Caco-2 (cell line): ENCODE measurements around the gene CDADC1. TPM values are rescaled to one million over a fixed set of nuclear protein-coding genes. Genes with fewer than 3 reads are reported as not detected.

Experiments
- BruUV-seq: library from RNA; stranded (reverse); fragments of 400-500 nt; replicated peaks from 2 replicates; lab custom pipeline; 2021; lab: Mats Ljungman, UMichigan
- CTCF ChIA-PET: fragments of 300-600 bp; sonication (Branson Sonifier 250); formaldehyde crosslinking; loops from one replicate; lab custom pipeline; 2022; ENCODE audit warnings: antibody characterized with exemption; lab: Charles Lee
- POLR2A ChIA-PET: fragments of 300-600 bp; sonication (Branson Sonifier 250); formaldehyde crosslinking; loops from one replicate; lab custom pipeline; 2022; ENCODE audit warnings: antibody characterized with exemption; lab: Charles Lee
- DNase-seq, 2 experiments: peaks; one replicate each; pipeline versions ENCODE4 v3.0.0 to v3.0.0-alpha.2; 2020 to 2022
- H3K27me3 ChIP-seq: replicated peaks from 2 replicates; pipeline ENCODE4 v1.6.0; 2011; ENCODE audit warnings: low read length; ENCODE audit not compliant: control insufficient read depth, insufficient read depth
- H3K36me3 ChIP-seq: 2 replicates; pipeline ENCODE4 v1.5.1; 2011; ENCODE audit warnings: low read length; ENCODE audit not compliant: control insufficient read depth, insufficient read depth
- H3K4me1 ChIP-seq: fragments of 250-450 bp; sonication (Bioruptor Pico); 2 replicates; pipeline ENCODE4 v1.5.1; 2020; ENCODE audit warnings: mild to moderate bottlenecking
- H3K4me3 ChIP-seq: 2 replicates; pipeline ENCODE4 v1.5.1; 2011; ENCODE audit warnings: low read depth, mild to moderate bottlenecking, control low read depth, low read length
- H3K9me3 ChIP-seq: fragments of 250-450 bp; sonication (Bioruptor Pico); 2 replicates; pipeline ENCODE4 v1.5.1; 2020; ENCODE audit warnings: mild to moderate bottlenecking, moderate library complexity
- H3K27ac Mint-ChIP-seq: one replicate; pipeline ENCODE4 v1.8.0; 2022; ENCODE audit warnings: mixed read lengths; ENCODE audit not compliant: unreplicated experiment
- H3K27me3 Mint-ChIP-seq: one replicate; pipeline ENCODE4 v1.8.0; 2022; ENCODE audit warnings: mixed read lengths; ENCODE audit not compliant: insufficient read depth, unreplicated experiment
- H3K36me3 Mint-ChIP-seq: one replicate; pipeline ENCODE4 v1.8.0; 2022; ENCODE audit warnings: mild to moderate bottlenecking, mixed read lengths; ENCODE audit not compliant: insufficient read depth, unreplicated experiment
- H3K4me1 Mint-ChIP-seq: one replicate; pipeline ENCODE4 v1.8.0; 2022; ENCODE audit warnings: low read depth, mixed read lengths; ENCODE audit not compliant: unreplicated experiment
- H3K4me3 Mint-ChIP-seq: one replicate; pipeline ENCODE4 v1.8.0; 2022; ENCODE audit warnings: mild to moderate bottlenecking, moderate library complexity, mixed read lengths; ENCODE audit not compliant: unreplicated experiment
- H3K9me3 Mint-ChIP-seq: one replicate; pipeline ENCODE4 v1.8.0; 2022; ENCODE audit warnings: mixed read lengths; ENCODE audit not compliant: unreplicated experiment
- CTCF ChIP-seq, 2 experiments: fragments of 200-600 bp in 1 of 2; IDR thresholded peaks; 1 replicate in 1 of 2; 2 replicates in 1 of 2; pipeline versions ENCODE4 v1.5.1 to v1.8.0; 2011 to 2022; ENCODE audit warnings: antibody characterized with exemption in 1 of 2, control low read depth in 1 of 2, inconsistent platforms in 1 of 2, low read depth in 1 of 2, low read length in 1 of 2, mild to moderate bottlenecking in 1 of 2, moderate library complexity in 1 of 2; ENCODE audit not compliant: insufficient read depth in 1 of 2, severe bottlenecking in 1 of 2, unreplicated experiment in 1 of 2
- intact Hi-C: fragments of 100-400 bp; cut with micrococcal nuclease; formaldehyde crosslinking; loops from one replicate; pipeline ENCODE4 v1.10.0; 2022; ENCODE audit not compliant: unreplicated experiment
- total RNA-seq: library from RNA; stranded (reverse); gene quantifications from 2 replicates; pipeline ENCODE4 v1.2.3, GENCODE V29; 2022

The CDADC1 gene
- total RNA-seq, 1 experiment from 2014 or later = 14.4 TPM

DNA sequence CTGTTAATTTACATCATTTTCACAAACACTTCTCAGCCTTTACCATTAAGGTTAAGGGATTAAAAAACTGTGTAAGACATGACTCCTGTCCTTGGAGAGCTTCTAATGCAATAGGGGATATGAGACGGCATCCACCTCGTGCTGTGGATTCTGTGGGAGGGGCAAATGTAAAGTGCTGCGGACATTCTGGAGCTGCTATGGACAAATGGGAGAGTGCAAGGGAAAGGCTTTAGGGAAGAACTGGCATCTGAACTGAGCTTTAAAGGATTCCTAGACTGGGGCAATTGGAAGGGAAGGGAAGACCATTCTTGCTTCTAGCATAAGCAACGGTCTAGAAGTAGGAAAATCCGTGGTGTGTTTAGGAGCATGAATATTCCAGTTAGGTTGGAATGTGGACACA is 31.4 kb downstream of the CDADC1 start:
- intact Hi-C loops = no loop called here
- no peak overlapping the region for H3K4me3 ChIP-seq
- BruUV-seq = no TSS peak
- no peak for TF ChIP-seq CTCF (IDR thresholded peaks at IDR 0.05; ENCODE audit: insufficient read depth in 1 of 2, low read depth in 1 of 2, low read length in 1 of 2, severe bottlenecking in 1 of 2, unreplicated experiment in 1 of 2)
- H3K4me1 ChIP-seq = 0 out of 2 replicates have a peak, but pooled peaks cover 3% of the 10 kb centered on the region
- no peaks in the 10 kb centered on the region for H3K9me3 Mint-ChIP-seq
- ChIA-PET CTCF (interaction anchor here (0.6 kb wide), 1 partner anchor 10 kb away, joined by 4 read pairs; no protein-coding TSS in a partner anchor), POLR2A (no interaction called here)
- no peaks in the 10 kb centered on the region for H3K4me1 Mint-ChIP-seq
- H3K4me3 Mint-ChIP-seq = no peak overlapping the region
- H3K27me3 Mint-ChIP-seq = no peaks in the 10 kb centered on the region
- H3K27me3 ChIP-seq = no peaks in the 10 kb centered on the region
- DNase-seq = no peak
- no peak overlapping the region for H3K27ac Mint-ChIP-seq
- H3K9me3 ChIP-seq = no peaks in the 10 kb centered on the region
- no peaks in the 10 kb centered on the region for H3K36me3 ChIP-seq
- H3K36me3 Mint-ChIP-seq = no peaks in the 10 kb centered on the region

- Histone ChIP-seq H3K4me3 (no peak overlapping the region), H3K27me3 (no peaks in the 10 kb centered on the region), H3K4me1 (0 out of 2 replicates have a peak, but pooled peaks cover 3% of the 10 kb centered on the region), H3K36me3 (no peaks in the 10 kb centered on the region), H3K9me3 (no peaks in the 10 kb centered on the region)
- DNase-seq = no peak
- Mint-ChIP-seq H3K36me3 (no peaks in the 10 kb centered on the region), H3K9me3 (no peaks in the 10 kb centered on the region), H3K27ac (no peak overlapping the region), H3K4me3 (no peak overlapping the region), H3K4me1 (no peaks in the 10 kb centered on the region), H3K27me3 (no peaks in the 10 kb centered on the region)
- BruUV-seq = no TSS peak
- intact Hi-C loops = loop anchor here (5.0 to 10.0 kb wide), 2 partner anchors 55 to 327 kb away; partner anchors contain the start of gene MLNR
- no peak for TF ChIP-seq CTCF (IDR thresholded peaks at IDR 0.05; ENCODE audit: insufficient read depth in 1 of 2, low read depth in 1 of 2, low read length in 1 of 2, severe bottlenecking in 1 of 2, unreplicated experiment in 1 of 2)
- ChIA-PET CTCF (interaction anchor here (1.4 kb wide), 1 partner anchor 34 kb away, joined by 3 read pairs; no protein-coding TSS in a partner anchor), POLR2A (no interaction called here)
Measured at GRCh38 chr13:49279885-49280284, 32.2 kb downstream of the CDADC1 start.

DNA sequence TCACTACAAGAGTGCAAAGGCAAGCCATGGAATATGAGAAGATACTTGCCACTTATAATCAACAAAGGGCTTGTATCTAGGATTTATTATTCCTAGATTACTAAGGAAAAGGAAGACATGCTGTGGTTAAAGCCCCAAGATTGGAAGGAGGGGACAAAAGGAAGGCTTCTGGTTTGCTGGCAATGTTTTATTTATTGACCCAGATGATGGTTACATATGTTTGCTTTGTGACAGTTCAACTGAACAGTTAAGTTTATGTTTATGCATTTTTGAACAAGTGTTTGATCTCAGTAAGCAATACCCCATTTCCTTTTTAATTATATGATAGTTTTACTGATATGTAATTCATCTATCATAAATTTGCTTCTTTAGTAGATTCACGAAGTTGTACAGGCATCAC is 40.3 kb downstream of the CDADC1 start:
- no peaks in the 10 kb centered on the region for H3K27me3 ChIP-seq
- ChIA-PET POLR2A (no interaction called here), CTCF (no interaction called here)
- DNase-seq = no peak
- Mint-ChIP-seq H3K4me1 (no peaks in the 10 kb centered on the region), H3K27ac (no peak overlapping the region), H3K36me3 (no peaks in the 10 kb centered on the region), H3K4me3 (no peak overlapping the region), H3K27me3 (no peaks in the 10 kb centered on the region), H3K9me3 (no peaks in the 10 kb centered on the region)
- intact Hi-C loops = loop anchor here (10.0 kb wide), 1 partner anchor 63 kb away; the partner anchor contains the start of gene MLNR
- no peaks in the 10 kb centered on the region for H3K9me3 ChIP-seq
- no peak overlapping the region for H3K4me3 ChIP-seq
- no TSS peak for BruUV-seq
- no peaks in the 10 kb centered on the region for H3K36me3 ChIP-seq
- no peak for TF ChIP-seq CTCF (IDR thresholded peaks at IDR 0.05; ENCODE audit: insufficient read depth in 1 of 2, low read depth in 1 of 2, low read length in 1 of 2, severe bottlenecking in 1 of 2, unreplicated experiment in 1 of 2)
- no peaks in the 10 kb centered on the region for H3K4me1 ChIP-seq
